K562 (cell line): ENCODE results near the gene GPATCH4. TPM values are rescaled to one million over a fixed set of nuclear protein-coding genes. Genes with fewer than 3 reads are reported as not detected.

Experiments used
- ATAC-seq: fragments of 200-7000 bp; cut with Tn5 transposase; 3 replicates; pipeline ENCODE4 v1.9.1; 2020; ENCODE audit warnings: moderate library complexity
- BruUV-seq: library from RNA; stranded (reverse); fragments of 400-500 nt; replicated peaks from 2 replicates; lab custom pipeline; 2021; lab: Mats Ljungman, UMichigan
- CTCF ChIA-PET: fragments of 300-600 bp; formaldehyde crosslinking; extraction: SDS; loops from one replicate; lab custom pipeline; 2021; ENCODE audit warnings: low intra/inter-chr PET ratio; lab: Yijun Ruan, JAX
- POLR2A ChIA-PET: fragments of 300-600, 350-650 bp; sonication (Branson Sonifier 250); formaldehyde crosslinking; extraction: SDS; loops from one replicate; lab custom pipeline; 2021; ENCODE audit warnings: antibody characterized with exemption, inconsistent platforms; lab: Yijun Ruan, JAX
- DNase-seq, 4 experiments: peaks; one replicate each; pipeline versions ENCODE4 v3.0.0 to v3.0.0-alpha.2; 2011 to 2018; ENCODE audit warnings: low spot score in 3 of 4, mixed read lengths in 3 of 4; ENCODE audit errors: extremely low read depth in 1 of 4
- FAIRE-seq: peaks from 2 replicates; lab custom pipeline; 2011; peaks lifted over from hg19 to GRCh38; lab: Jason Lieb, UNC
- H2AFZ ChIP-seq: 2 replicates; pipeline ENCODE4 v1.6.0; 2011; ENCODE audit warnings: low read depth, low read length, control low read depth, inconsistent platforms
- H3K27ac ChIP-seq: fragments of 200-600 bp; 3 replicates; pipeline ENCODE4 v1.8.0; 2011; ENCODE audit warnings: low read depth, mild to moderate bottlenecking, control low read depth, inconsistent platforms, low read length, moderate library complexity, mixed read lengths; ENCODE audit errors: extremely low read depth
- H3K27me3 ChIP-seq, 2 experiments: fragments of 300-600 bp in 1 of 2; 2 replicates in 1 of 2; 3 replicates in 1 of 2; pipeline versions ENCODE4 v1.6.0 to v1.8.0; 2011; ENCODE audit warnings: inconsistent platforms in 2 of 2, low read length in 2 of 2, mild to moderate bottlenecking in 1 of 2, mixed read lengths in 1 of 2, moderate library complexity in 1 of 2; ENCODE audit not compliant: control insufficient read depth in 2 of 2, insufficient read depth in 2 of 2
- H3K36me3 ChIP-seq: fragments of 300-600 bp; 3 replicates; pipeline ENCODE4 v1.8.0; 2011; ENCODE audit warnings: mild to moderate bottlenecking, low read length, inconsistent platforms; ENCODE audit not compliant: control insufficient read depth, insufficient read depth
- H3K4me1 ChIP-seq, 2 experiments: fragments of 200-600 bp in 1 of 2; replicated peaks in 1 of 2; 2 replicates in 1 of 2; 3 replicates in 1 of 2; pipeline versions ENCODE4 v1.5.1 to v1.8.0; 2011; ENCODE audit warnings: inconsistent platforms in 2 of 2, low read length in 2 of 2, mild to moderate bottlenecking in 1 of 2, mixed read lengths in 1 of 2, moderate library complexity in 1 of 2; ENCODE audit not compliant: control insufficient read depth in 2 of 2, insufficient read depth in 2 of 2
- H3K4me2 ChIP-seq: 2 replicates; pipeline ENCODE4 v1.6.1; 2011; ENCODE audit warnings: low read length, control low read depth, inconsistent platforms, mixed read lengths; ENCODE audit not compliant: insufficient read depth
- H3K4me3 ChIP-seq: fragments of 200-600 bp; sonication (generic), shearing (Covaris generic); 2 replicates; pipeline ENCODE4 v1.5.1; 2016; ENCODE audit warnings: control low read depth, inconsistent platforms
- H3K79me2 ChIP-seq: fragments of 200-600 bp; 3 replicates; pipeline ENCODE4 v1.8.0; 2011; ENCODE audit warnings: low read length, inconsistent platforms; ENCODE audit not compliant: control insufficient read depth, insufficient read depth
- H3K9ac ChIP-seq, 2 experiments: 2 replicates each; pipeline versions ENCODE4 v1.6.0 to v1.6.1; 2011; ENCODE audit warnings: low read depth in 2 of 2, low read length in 2 of 2, control low read depth in 1 of 2, inconsistent platforms in 1 of 2, mild to moderate bottlenecking in 1 of 2, mixed read lengths in 1 of 2; ENCODE audit not compliant: insufficient read depth in 1 of 2
- H3K9me1 ChIP-seq: one replicate; pipeline ENCODE4 v1.6.0; 2011; ENCODE audit warnings: inconsistent platforms, mild to moderate bottlenecking, low read length, moderate library complexity; ENCODE audit not compliant: control insufficient read depth, insufficient read depth
- H3K9me3 ChIP-seq: replicated peaks from 2 replicates; pipeline ENCODE4 v1.5.1; 2011; ENCODE audit warnings: low read depth, low read length, inconsistent platforms; ENCODE audit not compliant: control insufficient read depth, insufficient read depth
- H4K20me1 ChIP-seq: replicated peaks from 2 replicates; pipeline ENCODE4 v1.6.1; 2011; ENCODE audit warnings: low read length, inconsistent platforms, mixed read lengths; ENCODE audit not compliant: control insufficient read depth, insufficient read depth
- CCAR2 ChIP-seq: fragments of 200-400 bp; formaldehyde crosslinking; IDR thresholded peaks from 2 replicates; pipeline ENCODE4 v1.6.1; 2017; ENCODE audit warnings: mild to moderate bottlenecking, low read depth, low read length
- CHD1 ChIP-seq: fragments of 200-600 bp; sonication (generic); IDR thresholded peaks from one replicate; pipeline ENCODE4 v1.6.1; 2012; ENCODE audit warnings: mild to moderate bottlenecking, moderate library complexity, low read length, inconsistent platforms
- CREBBP ChIP-seq: IDR thresholded peaks from one replicate; pipeline ENCODE4 v1.6.1; 2012; ENCODE audit warnings: low read depth, mild to moderate bottlenecking, control low read depth, inconsistent platforms, low read length
- MXI1 ChIP-seq: IDR thresholded peaks from 2 replicates; pipeline ENCODE4 v1.6.1; 2011; ENCODE audit warnings: low read depth, mild to moderate bottlenecking, improper control_type of control experiment, low read length
- NCOA2 ChIP-seq, 2 experiments: fragments of 450-650 bp; IDR thresholded peaks; 2 replicates each; pipeline ENCODE4 v1.6.1; 2018; ENCODE audit warnings: mild to moderate bottlenecking in 2 of 2, moderate library complexity in 1 of 2; ENCODE audit not compliant: partially characterized antibody in 2 of 2
- NCOR1 ChIP-seq: fragments of 450-650 bp; IDR thresholded peaks from 2 replicates; pipeline ENCODE4 v1.6.1; 2016; ENCODE audit warnings: mild to moderate bottlenecking, moderate library complexity
- PRDM10 ChIP-seq: fragments of 450-650 bp; IDR thresholded peaks from 2 replicates; pipeline ENCODE4 v1.6.1; 2018; ENCODE audit not compliant: partially characterized antibody
- SAFB2 ChIP-seq: fragments of 200-400 bp; formaldehyde crosslinking; IDR thresholded peaks from 2 replicates; pipeline ENCODE4 v1.6.1; 2018; ENCODE audit warnings: borderline replicate concordance, low read length, low read depth, moderate library complexity; ENCODE audit not compliant: severe bottlenecking
- ZBTB5 ChIP-seq: fragments of 450-650 bp; IDR thresholded peaks from 2 replicates; pipeline ENCODE4 v1.6.1; 2017; ENCODE audit warnings: antibody characterized with exemption
- WGBS: fragments of 100-300 bp; shearing (Covaris generic); methylation state at CpG from one replicate; pipeline ENCODE4 v1.1.6; 2016; ENCODE audit warnings: low coverage, mixed read lengths; ENCODE audit not compliant: insufficient coverage; ENCODE audit errors: missing lambda C conversion rate; 5-methylcytosine and 5-hydroxymethylcytosine counted together
- in situ Hi-C: fragments of 300-500 bp; cut with MboI; formaldehyde crosslinking; loops from 4 replicates; pipeline ENCODE4 v1.15.0; 2018; ENCODE audit warnings: inconsistent platforms, mixed read lengths
- intact Hi-C: fragments of 100-400 bp; cut with micrococcal nuclease; formaldehyde crosslinking; loops from 2 replicates; pipeline ENCODE4 v1.14.2; 2022
- polyA plus RNA-seq, 8 experiments: library from polyadenylated mRNA; depleted of rRNA in 4 of 8; stranded (reverse) in 5 of 8; unstranded in 3 of 8; fragments of >200 nt; fragmentation: Nextera tagmentation in 2 of 8; fragmentation: Illumina TruSeq in 1 of 8; extraction: Ambion mirVana in 2 of 8; extraction: Trizol in 1 of 8; gene quantifications; 2 replicates each; pipeline versions ENCODE4 v1.2.1 to v1.2.3, GENCODE V29; 2011 to 2014; ENCODE audit warnings: inconsistent platforms in 1 of 8, missing spikeins in 1 of 8
- total RNA-seq, 7 experiments: library from RNA; depleted of rRNA in 6 of 7; stranded (reverse); fragments of >200 nt in 6 of 7; fragmentation: Illumina TruSeq in 2 of 7; extraction: Trizol in 2 of 7; gene quantifications; 2 replicates each; pipeline versions ENCODE4 v1.2.1 to v1.2.3, GENCODE V29; 2011 to 2021; ENCODE audit warnings: low replicate concordance in 1 of 7

GPATCH4 gene
- total and polyA plus RNA-seq, 9 of the 15 experiments (the other 6 are each of a cell fraction or from before 2014, with no cell fraction given), result 43.7 to 105 (median 76.5) TPM

GRCh38 chr1:156596426-156596825, 4.9 kb downstream of the GPATCH4 start:
- CTCF ChIA-PET, result no interaction called here
- Histone ChIP-seq H3K9ac (no peak overlapping the region), H3K27ac (no peak overlapping the region), H3K36me3 (peaks cover 78% of the 10 kb centered on the region), H3K4me1 (peaks cover 10 to 12% of the 10 kb centered on the region in 2 experiments; a peak in 4 of 5 replicates), H2AFZ (no peak overlapping the region), H3K27me3 (no peaks in the 10 kb centered on the region), H4K20me1 (no peaks in the 10 kb centered on the region), H3K79me2 (peaks cover 57% of the 10 kb centered on the region)
- BruUV-seq, result no TSS peak
- 92% methylated on average over 3 of the region's 3 CpGs for WGBS
- intact Hi-C loops, result no loop called here
- no peak for DNase-seq
- TF ChIP-seq MXI1, result no peak
- TF ChIP-seq, all 486 proteins: peak for 0
- POLR2A ChIA-PET, result interaction anchor here (0.5 to 1.4 kb wide), 4 partner anchors 9 to 303 kb away, joined by 3 to 6 read pairs (median 4); no protein-coding TSS in a partner anchor
- no peak overlapping the region for H3K4me3 ChIP-seq
- H3K9me3 ChIP-seq, result no peaks in the 10 kb centered on the region
- no peak for FAIRE-seq
- in situ Hi-C loops, result no loop called here
- no peak for ATAC-seq
- no peak overlapping the region for H3K4me2 ChIP-seq
- H3K9me1 ChIP-seq, result no peaks in the 10 kb centered on the region

- Histone ChIP-seq H3K27me3 (no peaks in the 10 kb centered on the region), H3K4me1 (peaks cover 8 to 19% of the 10 kb centered on the region in 2 experiments; a peak in 4 of 5 replicates), H2AFZ (no peak overlapping the region), H3K9ac (no peak overlapping the region), H3K36me3 (peaks cover 78% of the 10 kb centered on the region), H4K20me1 (no peaks in the 10 kb centered on the region), H3K27ac (no peak overlapping the region), H3K4me2 (no peak overlapping the region), H3K79me2 (peaks cover 46% of the 10 kb centered on the region), H3K4me3 (no peak overlapping the region), H3K9me1 (no peaks in the 10 kb centered on the region), H3K9me3 (no peaks in the 10 kb centered on the region)
- intact Hi-C loops, result no loop called here
- ChIA-PET CTCF (no interaction called here), POLR2A (interaction anchor here (0.9 to 1.6 kb wide), 4 partner anchors 8 to 132 kb away, joined by 3 to 6 read pairs (median 4); no protein-coding TSS in a partner anchor)
- no peak for ATAC-seq
- DNase-seq, result no peak
- 83% methylated on average over 2 of the region's 2 CpGs for WGBS
- TSS peak; percentile 76 for BruUV-seq
- in situ Hi-C loops, result no loop called here
- no peak for FAIRE-seq
- TF ChIP-seq CHD1 (no peak), PRDM10 (no peak), CREBBP (no peak), NCOA2 (IDR thresholded peaks at IDR 0.05; ENCODE audit: partially characterized antibody in 2 of 2) (no peak), ZBTB5 (no peak), CCAR2 (no peak), NCOR1 (0 out of 2 replicates have a peak, but pooled peaks have one; percentile 6), SAFB2 (no peak)
Measured at GRCh38 chr1:156595016-156595415, 6.3 kb downstream of the GPATCH4 start.
